Astrocyte of the cerebellum (primary cell): ENCODE results near the gene PRDM15.

ENCODE experiments used
- DNase-seq: peaks from one replicate; pipeline ENCODE4 v3.0.0-alpha.2; 2011; ENCODE audit warnings: low read depth
- H3K4me3 ChIP-seq: 2 replicates; pipeline ENCODE4 v1.5.1; 2011; ENCODE audit warnings: mild to moderate bottlenecking, low read depth, low read length, moderate library complexity
- CTCF ChIP-seq: IDR thresholded peaks from 2 replicates; pipeline ENCODE4 v1.5.1; 2012; ENCODE audit warnings: low read length, low read depth, moderate library complexity, mild to moderate bottlenecking; ENCODE audit errors: missing control alignments
- in situ Hi-C: cut with HindIII; loops from 2 replicates; pipeline ENCODE4 v1.10.0; 2017; ENCODE audit warnings: low sequenced_read_pairs

PRDM15 gene

GRCh38 chr21:41835711-41836154 lies 43.4 kb downstream of the PRDM15 start:
- DNase-seq, result no peak
- in situ Hi-C loops, result no loop called here
- H3K4me3 ChIP-seq, result no peak overlapping the region
- TF ChIP-seq CTCF, result no peak

- in situ Hi-C loops, result no loop called here
- no peak overlapping the region for H3K4me3 ChIP-seq
- no peak for TF ChIP-seq CTCF
- DNase-seq, result no peak
Measured at GRCh38 chr21:41834926-41835663, 44.0 kb downstream of the PRDM15 start.

GRCh38 chr21:41834252-41834925 lies 44.8 kb downstream of the PRDM15 start:
- in situ Hi-C loops, result no loop called here
- DNase-seq, result no peak

GRCh38 chr21:41833497-41834115 lies 45.5 kb downstream of the PRDM15 start:
- H3K4me3 ChIP-seq, result no peak overlapping the region
- no peak for DNase-seq
- TF ChIP-seq CTCF, result no peak
- in situ Hi-C loops, result no loop called here

More at GRCh38 chr21:41834252-41834925, 44.8 kb downstream of the PRDM15 start:
- TF ChIP-seq CTCF, result no peak
- H3K4me3 ChIP-seq, result no peak overlapping the region

- DNase-seq, result no peak
- in situ Hi-C loops, result no loop called here
- TF ChIP-seq CTCF, result no peak
- no peak overlapping the region for H3K4me3 ChIP-seq
Measured at GRCh38 chr21:41832596-41833496, 46.3 kb downstream of the PRDM15 start.
